ENCODE results near the gene UAP1L1. TPM values are rescaled to one million over a fixed set of nuclear protein-coding genes. Genes with fewer than 3 reads are reported as not detected.

Gene UAP1L1
- total and polyA plus RNA-seq, 5 donors from 2014 or later, result 1.3 to 14.8 (median 2.1) TPM

DNA sequence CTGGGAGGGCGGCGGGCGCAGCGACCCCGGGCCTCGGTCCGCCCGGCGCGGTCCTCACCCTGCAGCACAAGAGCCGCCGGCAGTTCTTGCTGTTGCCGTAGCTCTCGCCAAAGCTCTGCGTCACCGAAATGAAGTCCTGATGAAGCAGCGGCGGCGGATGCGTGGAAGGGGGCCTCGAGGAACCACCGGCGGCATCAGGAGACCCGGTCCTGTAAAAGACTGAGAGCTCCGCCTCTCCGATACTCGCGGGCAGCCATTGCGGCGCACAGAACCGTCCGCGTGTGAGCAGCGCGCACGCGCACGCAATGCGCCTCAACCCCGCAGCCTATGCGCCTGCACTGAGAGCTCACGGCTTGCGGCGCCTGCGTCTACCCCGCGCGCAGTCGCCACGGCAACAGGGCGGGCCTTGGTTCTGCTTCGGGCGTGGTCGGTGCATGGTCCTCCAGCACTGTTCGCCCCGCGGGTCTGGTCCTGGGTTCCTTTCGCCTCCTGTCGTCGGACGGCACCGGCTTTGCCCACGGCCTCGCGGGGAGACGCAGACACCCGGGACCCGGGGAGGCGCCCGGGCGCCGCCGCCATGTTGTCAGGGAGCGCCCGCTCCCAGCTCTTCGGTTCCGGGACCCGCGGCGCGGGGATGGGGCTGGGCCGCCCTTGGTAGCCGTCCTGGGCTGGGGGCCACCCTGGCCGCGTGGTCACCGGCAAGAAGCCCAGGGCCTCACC is 52.3 kb downstream of the UAP1L1 start:
- peaks cover 0 to 4% (median 0%) of the 10 kb centered on the region in 7 donors for H3K9me3 Mint-ChIP-seq
- Histone ChIP-seq H3K36me3 (ENCODE audit: control insufficient read depth, insufficient read depth, low read length) (no peaks in the 10 kb centered on the region), H3K9me3 (ENCODE audit: control insufficient read depth in 2 of 2, low read length in 2 of 2) (no peaks in the 10 kb centered on the region), H3K27me3 (ENCODE audit: control insufficient read depth, insufficient read depth, low read length) (no peaks in the 10 kb centered on the region), H3K27ac (ENCODE audit: insufficient read depth, low read length, poor library complexity, severe bottlenecking) (peak overlapping the region; percentile 84), H3K4me1 (ENCODE audit: control insufficient read depth, insufficient read depth, low read length, poor library complexity, severe bottlenecking) (peaks cover 30% of the 10 kb centered on the region), H3K4me3 (ENCODE audit: low read depth, low read length) (peak overlapping the region; percentile 26)
- H3K4me1 Mint-ChIP-seq, result peaks cover 9 to 36% (median 23%) of the 10 kb centered on the region in 4 donors
- DNase-seq (peak; percentile 84 to 95 (median 91)), ATAC-seq (ENCODE audit: low read depth in 2 of 2) (peak; percentile 97 to 98)
- H3K4me3 Mint-ChIP-seq, result peak overlapping the region; percentile 91 to 94 (median 93)
- H3K27ac Mint-ChIP-seq, result peak overlapping the region; percentile 52 to 83 (median 78)
- H3K27me3 Mint-ChIP-seq, result peaks cover 24% of the 10 kb centered on the region
- no peaks in the 10 kb centered on the region for H3K36me3 Mint-ChIP-seq

GRCh38 chr9:137130176-137130755 is 52.9 kb downstream of the UAP1L1 start:
- no peak for DNase-seq

More at GRCh38 chr9:137130176-137130755, 52.9 kb downstream of the UAP1L1 start:
- Histone ChIP-seq H3K36me3 (ENCODE audit: control insufficient read depth, insufficient read depth, low read length) (no peaks in the 10 kb centered on the region), H3K27ac (ENCODE audit: insufficient read depth, low read length, poor library complexity, severe bottlenecking) (peak overlapping the region; percentile 84), H3K9me3 (ENCODE audit: control insufficient read depth in 2 of 2, low read length in 2 of 2) (no peaks in the 10 kb centered on the region), H3K27me3 (ENCODE audit: control insufficient read depth, insufficient read depth, low read length) (no peaks in the 10 kb centered on the region), H3K4me1 (ENCODE audit: control insufficient read depth, insufficient read depth, low read length, poor library complexity, severe bottlenecking) (peaks cover 30% of the 10 kb centered on the region), H3K4me3 (ENCODE audit: low read depth, low read length) (no peak overlapping the region)
- ATAC-seq (ENCODE audit: low read depth in 2 of 2), result no peak
- Mint-ChIP-seq H3K27ac (no peak overlapping the region), H3K36me3 (no peaks in the 10 kb centered on the region), H3K4me3 (peak overlapping the region; percentile 49 to 88 (median 86)), H3K27me3 (peaks cover 31% of the 10 kb centered on the region), H3K9me3 (peaks cover 0 to 4% (median 0%) of the 10 kb centered on the region in 7 donors), H3K4me1 (peaks cover 9 to 36% (median 23%) of the 10 kb centered on the region in 4 donors)

Other genes starting within 250 kb of the UAP1L1 start
Only the 30 nearest of the 36 such genes appear.
- 28.6 TPM for gene TRAF2, start 191.0 kb upstream of the UAP1L1 start, total RNA-seq
- gene TRAF2, start 191.0 kb upstream of the UAP1L1 start, polyA plus RNA-seq, result 10 to 100 TPM; 11.0 to 23.0 (median 15.6) TPM
- gene FBXW5, start 132.8 kb upstream of the UAP1L1 start, total RNA-seq, result 96.9 TPM
- 100 to 1,000 TPM in 3 of 4 donors, 10 to 100 TPM in 1; 91.6 to 134 (median 121) TPM for gene FBXW5, start 132.8 kb upstream of the UAP1L1 start, polyA plus RNA-seq
- 1.1 TPM for gene C8G, start 132.3 kb upstream of the UAP1L1 start, total RNA-seq
- gene C8G, start 132.3 kb upstream of the UAP1L1 start, polyA plus RNA-seq, result under 1 TPM in 1 of 4 donors, not detected in 3; 0.96 TPM
- 1.4 TPM for gene LCN12, start 125.2 kb upstream of the UAP1L1 start, total RNA-seq
- gene LCN12, start 125.2 kb upstream of the UAP1L1 start, polyA plus RNA-seq, result not detected
- gene PTGDS, start 100.0 kb upstream of the UAP1L1 start, total RNA-seq, result 15.4 TPM
- under 1 TPM in 1 of 4 donors, not detected in 3; 0.47 TPM for gene PTGDS, start 100.0 kb upstream of the UAP1L1 start, polyA plus RNA-seq
- gene LCNL1, start 94.5 kb upstream of the UAP1L1 start, total RNA-seq, result not detected
- not detected for gene LCNL1, start 94.5 kb upstream of the UAP1L1 start, polyA plus RNA-seq
- 83.3 TPM for gene PAXX, start 85.1 kb upstream of the UAP1L1 start, total RNA-seq
- 10 to 100 TPM; 46.7 to 67.5 (median 66.0) TPM for gene PAXX, start 85.1 kb upstream of the UAP1L1 start, polyA plus RNA-seq
- gene CLIC3, start 80.9 kb upstream of the UAP1L1 start, total RNA-seq, result 1.0 TPM
- gene CLIC3, start 80.9 kb upstream of the UAP1L1 start, polyA plus RNA-seq, result 1 to 10 TPM in 3 of 4 donors, under 1 TPM in 1; 0.38 to 4.5 (median 2.9) TPM
- gene ABCA2, start 49.3 kb upstream of the UAP1L1 start, total RNA-seq, result 135 TPM
- 1 to 10 TPM; 3.8 to 4.5 (median 4.3) TPM for gene ABCA2, start 49.3 kb upstream of the UAP1L1 start, polyA plus RNA-seq
- gene FUT7, start 45.4 kb upstream of the UAP1L1 start, total RNA-seq, result 15.2 TPM
- gene FUT7, start 45.4 kb upstream of the UAP1L1 start, polyA plus RNA-seq, result 10 to 100 TPM; 31.8 to 79.0 (median 42.9) TPM
- gene NPDC1, start 31.3 kb upstream of the UAP1L1 start, total RNA-seq, result 106 TPM
- 10 to 100 TPM in 2 of 4 donors, 1 to 10 TPM in 2; 4.2 to 15.3 (median 9.2) TPM for gene NPDC1, start 31.3 kb upstream of the UAP1L1 start, polyA plus RNA-seq
- not detected for gene ENTPD2, start 23.5 kb upstream of the UAP1L1 start, total RNA-seq
- not detected for gene ENTPD2, start 23.5 kb upstream of the UAP1L1 start, polyA plus RNA-seq
- 1.2 TPM for gene SAPCD2, start 7.0 kb upstream of the UAP1L1 start, total RNA-seq
- gene SAPCD2, start 7.0 kb upstream of the UAP1L1 start, polyA plus RNA-seq, result under 1 TPM; 0.09 to 0.62 (median 0.18) TPM
- 71.3 TPM for gene MAN1B1, start 9.5 kb downstream of the UAP1L1 start, total RNA-seq
- 10 to 100 TPM; 42.1 to 53.5 (median 45.7) TPM for gene MAN1B1, start 9.5 kb downstream of the UAP1L1 start, polyA plus RNA-seq
- 343 TPM for gene DPP7, start 37.2 kb downstream of the UAP1L1 start, total RNA-seq
- gene DPP7, start 37.2 kb downstream of the UAP1L1 start, polyA plus RNA-seq, result 100 to 1,000 TPM; 119 to 164 (median 153) TPM
- not detected for gene GRIN1, start 61.6 kb downstream of the UAP1L1 start, total RNA-seq
- gene GRIN1, start 61.6 kb downstream of the UAP1L1 start, polyA plus RNA-seq, result not detected
- gene LRRC26, start 92.5 kb downstream of the UAP1L1 start, total RNA-seq, result not detected
- not detected for gene LRRC26, start 92.5 kb downstream of the UAP1L1 start, polyA plus RNA-seq
- not detected for gene TMEM210, start 94.5 kb downstream of the UAP1L1 start, total RNA-seq
- not detected for gene TMEM210, start 94.5 kb downstream of the UAP1L1 start, polyA plus RNA-seq
- 127 TPM for gene ANAPC2, start 111.0 kb downstream of the UAP1L1 start, total RNA-seq
- 1 to 10 TPM; 7.5 to 8.7 (median 8.0) TPM for gene ANAPC2, start 111.0 kb downstream of the UAP1L1 start, polyA plus RNA-seq
- gene SSNA1, start 111.2 kb downstream of the UAP1L1 start, total RNA-seq, result 54.3 TPM
- gene SSNA1, start 111.2 kb downstream of the UAP1L1 start, polyA plus RNA-seq, result 100 to 1,000 TPM; 112 to 150 (median 130) TPM
- 5.9 TPM for gene TPRN, start 123.2 kb downstream of the UAP1L1 start, total RNA-seq
- gene TPRN, start 123.2 kb downstream of the UAP1L1 start, polyA plus RNA-seq, result under 1 TPM; 0.27 to 0.91 (median 0.43) TPM
- 20.7 TPM for gene TMEM203, start 128.1 kb downstream of the UAP1L1 start, total RNA-seq
- gene TMEM203, start 128.1 kb downstream of the UAP1L1 start, polyA plus RNA-seq, result 100 to 1,000 TPM; 116 to 148 (median 132) TPM
- 30.0 TPM for gene NDOR1, start 128.2 kb downstream of the UAP1L1 start, total RNA-seq
- gene NDOR1, start 128.2 kb downstream of the UAP1L1 start, polyA plus RNA-seq, result 1 to 10 TPM; 3.9 to 7.6 (median 5.0) TPM
- gene RNF208, start 144.7 kb downstream of the UAP1L1 start, total RNA-seq, result 1.2 TPM
- gene RNF208, start 144.7 kb downstream of the UAP1L1 start, polyA plus RNA-seq, result not detected
- not detected for gene CYSRT1, start 147.7 kb downstream of the UAP1L1 start, total RNA-seq
- gene CYSRT1, start 147.7 kb downstream of the UAP1L1 start, polyA plus RNA-seq, result not detected
- not detected for gene RNF224, start 150.0 kb downstream of the UAP1L1 start, total RNA-seq
- not detected for gene RNF224, start 150.0 kb downstream of the UAP1L1 start, polyA plus RNA-seq
- not detected for gene SLC34A3, start 153.4 kb downstream of the UAP1L1 start, total RNA-seq
- not detected for gene SLC34A3, start 153.4 kb downstream of the UAP1L1 start, polyA plus RNA-seq
- gene TUBB4B, start 163.8 kb downstream of the UAP1L1 start, total RNA-seq, result 100 TPM
- 10 to 100 TPM; 56.7 to 87.4 (median 71.8) TPM for gene TUBB4B, start 163.8 kb downstream of the UAP1L1 start, polyA plus RNA-seq
- gene STPG3, start 173.8 kb downstream of the UAP1L1 start, total RNA-seq, result not detected
- gene STPG3, start 173.8 kb downstream of the UAP1L1 start, polyA plus RNA-seq, result not detected
- gene NELFB, start 177.8 kb downstream of the UAP1L1 start, total RNA-seq, result 46.4 TPM
- 10 to 100 TPM; 22.3 to 27.1 (median 23.7) TPM for gene NELFB, start 177.8 kb downstream of the UAP1L1 start, polyA plus RNA-seq